GM08714 (cell line): Measurements from ENCODE around the gene UBE2J2.

ENCODE experiments used
- H3K4me3 ChIP-seq: fragments of 200-500 bp; sonication (Bioruptor generic); 2 replicates; pipeline ENCODE4 v1.5.1; 2014; ENCODE audit warnings: mild to moderate bottlenecking, low read length, inconsistent platforms
- ZNF274 ChIP-seq: IDR thresholded peaks from 2 replicates; pipeline ENCODE4 v1.6.1; 2012; ENCODE audit warnings: mild to moderate bottlenecking, low read depth, low read length

Gene UBE2J2

DNA sequence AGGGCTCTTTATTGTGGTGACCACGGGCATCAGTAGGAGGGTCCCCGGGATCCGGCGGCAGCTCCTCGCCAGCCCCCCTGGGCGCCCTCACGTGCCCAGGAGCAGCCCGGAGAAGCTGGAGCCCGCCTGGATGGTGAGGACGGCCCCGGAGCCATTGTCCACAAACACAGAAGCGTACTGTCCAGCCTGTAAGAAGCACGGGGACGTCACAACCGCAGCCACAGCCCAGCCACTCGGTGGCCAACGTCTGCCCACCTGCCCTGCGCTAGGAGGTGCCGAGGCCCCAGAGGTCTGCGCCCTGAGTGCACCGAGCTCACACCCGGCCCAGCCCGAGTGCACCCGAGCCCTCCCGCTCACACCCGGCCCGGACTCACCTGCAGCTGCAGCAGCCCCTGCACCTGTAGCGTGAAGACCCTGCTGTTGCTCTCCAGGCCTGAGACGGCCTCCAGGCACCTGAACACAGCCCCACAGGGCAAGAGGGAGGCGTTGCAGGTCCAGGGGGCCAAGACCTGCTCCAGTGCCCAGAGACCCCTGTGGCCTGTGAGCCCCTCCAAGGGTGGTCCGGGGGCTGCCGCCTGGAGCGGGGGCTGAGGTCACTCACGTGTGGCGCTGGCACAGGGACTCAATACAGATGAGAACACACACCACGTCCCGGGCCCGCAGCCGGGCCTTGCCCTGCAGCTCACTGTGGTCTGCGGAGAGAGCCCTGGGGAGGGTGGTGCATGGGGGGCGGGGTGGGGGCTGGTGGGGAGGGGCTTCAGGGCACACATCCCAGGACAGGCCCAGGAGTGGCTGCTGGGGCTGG is 31.0 kb downstream of the UBE2J2 start:
- no peak for TF ChIP-seq ZNF274
- H3K4me3 ChIP-seq: no peak overlapping the region

- TF ChIP-seq ZNF274: no peak
- no peak overlapping the region for H3K4me3 ChIP-seq
These were observed 31.9 kb downstream of the UBE2J2 start for GRCh38 chr1:1241588-1242219.

- H3K4me3 ChIP-seq: no peak overlapping the region
- TF ChIP-seq ZNF274: no peak
These were observed 32.6 kb downstream of the UBE2J2 start for GRCh38 chr1:1240822-1241587.

GRCh38 chr1:1240348-1240732 is 33.3 kb downstream of the UBE2J2 start:
- TF ChIP-seq ZNF274: no peak
- H3K4me3 ChIP-seq: no peak overlapping the region

DNA sequence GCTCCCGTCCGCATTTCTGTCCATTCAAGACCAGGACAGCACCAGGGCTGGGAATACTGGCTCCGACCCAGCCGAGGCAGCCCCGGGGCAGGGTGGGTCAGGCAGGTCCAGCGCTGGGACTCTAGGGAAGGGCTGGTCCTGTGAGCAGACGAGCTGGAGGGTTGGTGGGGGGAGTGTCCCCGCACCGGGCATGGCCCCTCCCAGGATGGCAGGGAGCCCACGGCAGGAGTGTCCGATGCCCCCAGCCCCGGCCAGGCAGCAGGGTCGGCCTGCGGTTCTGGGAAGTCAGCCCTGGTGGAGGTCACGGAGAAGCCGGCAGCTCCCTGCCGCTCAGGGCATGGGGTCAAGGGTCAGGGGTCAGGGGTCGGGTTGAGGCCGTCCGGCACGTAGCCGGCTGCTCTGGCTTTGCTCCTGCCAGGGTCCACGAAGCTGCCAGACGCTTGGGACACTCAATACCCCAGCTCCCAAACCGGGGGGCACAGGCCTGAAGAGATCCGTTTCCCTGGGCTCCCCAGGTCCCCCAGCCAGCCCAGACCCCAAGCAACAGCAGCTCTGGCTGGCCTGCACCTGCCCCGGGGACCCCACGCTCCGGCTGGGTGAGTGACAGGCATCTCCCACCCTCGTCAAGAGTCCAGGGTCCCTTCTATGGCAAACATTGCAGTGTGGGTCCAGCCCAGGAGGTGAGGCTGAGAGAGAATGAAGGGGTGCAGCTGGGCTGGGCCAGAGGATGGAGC is 33.9 kb downstream of the UBE2J2 start:
- TF ChIP-seq ZNF274: no peak
- H3K4me3 ChIP-seq: no peak overlapping the region

DNA sequence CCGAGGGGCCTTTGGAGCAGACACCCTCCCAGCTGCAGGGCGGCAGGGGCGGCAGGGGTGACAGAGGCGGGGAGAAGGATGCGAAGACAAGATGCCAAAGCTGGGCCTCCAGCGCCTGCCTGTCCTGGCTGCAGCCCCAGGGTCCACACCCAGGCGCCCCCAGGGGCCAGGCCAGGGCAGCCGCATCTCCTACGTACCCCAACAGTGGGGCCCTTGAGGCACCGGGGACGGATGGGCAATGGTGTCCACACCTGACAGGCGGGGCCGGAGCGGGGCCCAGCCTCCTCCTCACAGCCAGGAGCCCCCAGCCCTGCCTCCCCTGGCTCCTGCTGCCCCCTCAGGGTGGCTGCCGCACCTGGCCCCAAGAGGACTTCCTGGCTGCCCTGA is 34.4 kb downstream of the UBE2J2 start:
- TF ChIP-seq ZNF274: no peak
- no peak overlapping the region for H3K4me3 ChIP-seq

DNA sequence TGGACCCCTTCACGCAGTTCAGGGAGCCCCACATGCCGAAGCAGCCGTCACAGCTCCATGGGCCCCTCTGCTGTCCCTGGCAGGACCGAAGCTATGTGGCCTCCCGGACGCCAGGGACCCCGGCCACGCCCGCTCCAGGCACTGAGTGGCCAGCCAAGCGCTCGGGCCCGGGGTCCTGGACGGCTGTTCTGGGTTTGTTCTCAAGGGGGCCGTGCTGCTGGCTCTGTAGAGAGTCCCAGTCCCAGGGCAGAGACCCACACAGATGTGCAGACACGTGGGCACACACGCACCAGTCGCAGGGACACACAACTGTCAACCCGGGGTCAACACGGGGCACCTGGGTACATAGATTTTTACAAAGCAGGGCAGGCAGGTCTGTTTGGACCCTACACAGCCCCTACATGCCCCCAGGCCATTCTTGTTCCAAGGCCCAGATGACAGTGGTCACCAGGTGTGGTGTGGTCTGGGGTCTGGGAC is 34.9 kb downstream of the UBE2J2 start:
- TF ChIP-seq ZNF274: no peak
- H3K4me3 ChIP-seq: no peak overlapping the region

DNA sequence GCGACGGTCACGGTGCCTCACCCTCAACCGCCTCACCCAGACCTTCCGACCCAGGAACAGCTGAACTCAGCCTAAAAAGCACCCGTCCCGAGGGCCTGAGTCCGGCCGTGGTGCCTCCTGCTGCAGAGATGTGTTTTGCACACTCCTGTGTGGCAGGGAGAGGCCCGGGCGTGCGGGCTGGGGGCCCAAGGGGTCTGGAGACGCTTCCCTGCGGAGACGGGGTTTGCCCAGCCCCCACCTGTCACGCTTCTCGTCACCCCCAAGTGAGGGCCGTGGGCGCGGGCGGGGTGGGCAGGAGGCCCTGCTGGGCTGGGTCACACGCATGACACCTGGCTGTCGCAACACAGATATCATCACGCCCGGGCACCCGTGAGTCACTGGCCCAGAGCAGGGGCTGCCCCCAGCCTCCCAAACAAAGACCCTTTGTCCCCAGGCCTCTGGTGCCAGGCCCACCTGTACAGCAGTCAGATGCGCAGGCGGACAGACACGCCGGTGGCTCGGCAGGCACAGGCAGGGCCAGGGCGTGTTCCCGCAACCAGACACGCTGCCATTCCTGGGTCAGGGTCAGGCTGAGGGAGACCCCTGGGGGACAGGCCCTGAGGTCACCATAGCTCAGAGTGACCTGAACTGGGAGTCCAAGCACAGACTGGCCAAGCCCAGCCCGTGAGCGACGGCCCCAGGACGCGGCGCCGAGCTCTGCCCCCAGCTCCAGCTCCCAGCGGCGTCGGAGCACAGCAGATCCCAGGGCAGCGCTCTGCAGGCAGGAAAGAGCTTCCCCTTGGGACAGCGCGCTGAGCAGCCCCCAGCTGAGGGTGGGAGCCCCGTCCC is 35.6 kb downstream of the UBE2J2 start:
- no peak for TF ChIP-seq ZNF274
- no peak overlapping the region for H3K4me3 ChIP-seq

DNA sequence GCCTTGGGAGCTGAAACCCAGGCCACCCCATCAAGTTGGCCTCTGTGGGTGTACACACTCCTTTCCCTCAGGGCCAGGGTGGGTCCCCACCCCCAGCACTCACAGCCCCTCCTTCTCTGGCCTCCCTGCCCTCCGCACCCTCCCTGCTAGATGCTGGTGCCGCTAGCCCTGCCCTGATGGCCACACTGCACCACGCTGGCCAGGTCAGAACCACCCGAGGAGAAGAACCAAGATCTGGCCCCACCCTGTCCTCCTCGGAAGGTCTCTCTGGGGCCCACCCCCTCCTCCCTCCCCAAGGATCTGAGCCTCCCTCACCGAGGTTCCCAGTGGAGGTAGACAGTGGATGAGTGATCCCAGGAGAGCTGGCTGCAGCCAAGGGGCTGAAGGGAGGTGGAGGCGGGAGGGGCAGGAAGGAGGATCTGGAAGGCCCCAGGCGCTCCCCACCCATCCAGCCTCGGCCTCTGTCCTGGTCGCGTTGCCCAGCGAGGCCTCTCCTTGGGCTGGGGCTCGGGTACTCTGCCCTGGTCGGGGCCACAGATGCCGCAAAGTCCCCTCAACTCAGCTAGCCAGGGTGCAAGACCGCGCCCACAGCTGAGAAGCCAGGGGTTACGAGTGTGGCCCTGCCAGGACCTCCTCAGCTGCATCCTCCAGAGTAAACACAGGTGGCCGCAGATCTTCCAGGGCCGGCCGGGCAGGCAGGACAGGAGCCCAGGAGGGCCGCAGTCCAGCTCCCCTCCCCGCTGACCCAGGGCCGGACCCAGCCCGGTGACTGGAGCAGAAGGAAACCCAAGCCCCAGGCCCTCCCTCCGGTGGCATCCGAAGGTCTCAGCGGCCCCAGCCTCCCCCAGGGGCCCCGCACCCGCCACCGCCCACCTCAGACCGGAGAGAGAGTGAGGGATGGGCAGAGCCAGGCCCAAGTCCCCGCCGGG is 36.4 kb downstream of the UBE2J2 start:
- no peak for TF ChIP-seq ZNF274
- no peak overlapping the region for H3K4me3 ChIP-seq

DNA sequence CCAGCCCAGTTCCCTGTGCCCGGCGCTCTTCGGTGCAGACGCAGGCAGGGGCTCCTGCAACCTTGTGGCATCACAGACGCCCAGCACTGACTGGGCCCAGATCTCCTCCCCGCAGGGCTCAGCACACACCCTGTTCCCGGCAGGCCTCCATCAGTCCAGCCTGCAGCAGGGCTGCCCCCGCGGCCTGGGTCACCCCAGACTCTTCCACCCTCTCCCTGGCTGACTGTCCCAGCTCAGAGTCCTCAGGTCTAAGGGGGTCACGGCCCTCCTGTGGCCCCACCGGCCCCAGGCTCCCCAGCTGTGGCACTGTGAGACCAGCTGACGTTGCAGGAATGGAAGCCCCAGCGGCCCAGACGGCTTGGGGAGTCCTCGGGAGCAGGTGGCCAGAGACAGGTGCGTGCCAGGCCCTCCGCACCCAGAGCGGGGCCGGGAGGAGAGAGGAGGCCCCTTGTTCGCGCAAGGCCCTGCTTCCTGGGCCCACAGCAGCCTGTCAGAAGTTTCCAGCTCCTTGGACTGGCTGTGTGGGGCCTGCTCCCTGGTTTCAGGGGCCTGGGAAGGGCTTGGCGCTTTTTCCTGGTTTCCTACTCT is 37.4 kb downstream of the UBE2J2 start:
- TF ChIP-seq ZNF274: no peak
- no peak overlapping the region for H3K4me3 ChIP-seq

DNA sequence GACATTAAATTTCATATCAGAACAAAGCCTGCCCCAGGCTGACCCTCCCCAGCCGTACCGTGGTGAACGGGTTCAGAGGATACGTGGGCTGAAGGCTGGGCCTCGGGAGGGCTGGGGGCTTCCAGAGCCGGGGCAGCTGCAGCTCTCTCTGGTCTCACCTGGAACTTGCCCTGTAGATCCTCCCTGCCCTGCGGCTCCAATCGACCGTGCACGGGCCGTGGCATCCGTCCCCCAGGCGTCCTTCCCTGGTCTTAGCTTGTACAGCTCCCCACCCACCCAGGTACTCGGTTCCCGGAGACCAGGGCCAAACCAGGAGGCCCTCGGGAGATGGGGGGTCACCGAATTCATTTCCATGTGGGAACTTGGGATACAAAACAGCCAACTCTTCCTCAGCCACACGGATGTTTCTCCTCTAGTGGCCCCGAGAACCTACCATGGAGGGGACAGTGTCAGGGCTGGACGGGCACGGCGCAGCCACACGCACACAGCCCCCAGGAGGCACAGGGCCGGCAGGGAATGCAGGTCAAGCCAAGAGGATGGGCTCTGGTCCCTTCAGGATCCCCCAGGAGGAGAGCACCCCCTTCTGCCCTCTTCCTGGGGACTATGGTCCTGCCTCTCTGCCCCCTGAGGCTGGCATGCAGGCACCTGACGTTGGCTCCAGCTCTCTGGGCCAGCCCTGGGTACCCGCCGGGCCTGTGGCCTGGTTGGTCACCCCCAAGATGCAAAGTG is 38.5 kb downstream of the UBE2J2 start:
- no peak overlapping the region for H3K4me3 ChIP-seq
- TF ChIP-seq ZNF274: no peak
